NCI-H2107 treated with DMSO at 0.1 percent for 48 hours (cell line): ENCODE results near the gene SNX18.
"Not testable (repeated sequence)": the region's sequence is repeated elsewhere in the genome, so short reads cannot be mapped to it uniquely, and the experiment has no call there.

Source experiments
- DNase-seq: peaks from one replicate; lab custom pipeline; 2025; ENCODE audit not compliant: unreplicated experiment; lab: John Stamatoyannopoulos, UW

SNX18 gene, protein sequence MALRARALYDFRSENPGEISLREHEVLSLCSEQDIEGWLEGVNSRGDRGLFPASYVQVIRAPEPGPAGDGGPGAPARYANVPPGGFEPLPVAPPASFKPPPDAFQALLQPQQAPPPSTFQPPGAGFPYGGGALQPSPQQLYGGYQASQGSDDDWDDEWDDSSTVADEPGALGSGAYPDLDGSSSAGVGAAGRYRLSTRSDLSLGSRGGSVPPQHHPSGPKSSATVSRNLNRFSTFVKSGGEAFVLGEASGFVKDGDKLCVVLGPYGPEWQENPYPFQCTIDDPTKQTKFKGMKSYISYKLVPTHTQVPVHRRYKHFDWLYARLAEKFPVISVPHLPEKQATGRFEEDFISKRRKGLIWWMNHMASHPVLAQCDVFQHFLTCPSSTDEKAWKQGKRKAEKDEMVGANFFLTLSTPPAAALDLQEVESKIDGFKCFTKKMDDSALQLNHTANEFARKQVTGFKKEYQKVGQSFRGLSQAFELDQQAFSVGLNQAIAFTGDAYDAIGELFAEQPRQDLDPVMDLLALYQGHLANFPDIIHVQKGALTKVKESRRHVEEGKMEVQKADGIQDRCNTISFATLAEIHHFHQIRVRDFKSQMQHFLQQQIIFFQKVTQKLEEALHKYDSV

DNA sequence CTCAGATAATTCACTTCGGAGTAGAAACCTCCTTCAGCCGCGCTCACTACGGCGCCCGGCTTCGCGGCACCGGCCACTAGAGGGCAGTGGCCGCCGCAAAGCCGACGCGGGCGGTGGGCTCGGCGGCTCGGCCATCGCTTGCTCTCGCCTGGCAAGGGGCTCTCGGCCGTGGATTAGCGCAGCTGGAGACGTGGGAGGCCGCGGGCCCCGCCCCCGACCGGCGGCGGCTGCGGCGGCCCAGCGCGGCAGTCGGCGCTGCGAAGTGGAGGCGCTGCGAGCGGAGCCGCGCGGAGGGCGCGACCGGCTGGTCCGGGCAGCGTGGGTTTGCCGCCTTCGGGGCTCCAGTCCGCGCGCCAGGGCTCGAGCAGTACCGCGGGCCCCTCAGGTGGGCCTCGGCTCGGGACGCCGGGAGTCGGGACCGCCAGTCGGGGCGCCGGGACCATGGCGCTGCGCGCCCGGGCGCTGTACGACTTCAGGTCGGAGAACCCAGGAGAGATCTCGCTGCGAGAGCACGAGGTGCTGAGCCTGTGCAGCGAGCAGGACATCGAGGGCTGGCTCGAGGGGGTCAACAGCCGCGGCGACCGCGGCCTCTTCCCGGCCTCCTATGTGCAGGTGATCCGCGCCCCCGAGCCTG, at the start of gene SNX18:
SNX18 (plus strand) TSS at position 248 of the 634 bp plus-strand sequence; CDS start at position 442, 194 bp downstream.
- peak; percentile 57 for DNase-seq

GRCh38 chr5:54469622-54470021, 47.9 kb upstream of the SNX18 start:
- no peak for DNase-seq

GRCh38 chr5:54470128-54470527, 47.4 kb upstream of the SNX18 start:
- DNase-seq: no peak

- no peak for DNase-seq
Observed at GRCh38 chr5:54470677-54471076, 46.9 kb upstream of the SNX18 start.

DNA sequence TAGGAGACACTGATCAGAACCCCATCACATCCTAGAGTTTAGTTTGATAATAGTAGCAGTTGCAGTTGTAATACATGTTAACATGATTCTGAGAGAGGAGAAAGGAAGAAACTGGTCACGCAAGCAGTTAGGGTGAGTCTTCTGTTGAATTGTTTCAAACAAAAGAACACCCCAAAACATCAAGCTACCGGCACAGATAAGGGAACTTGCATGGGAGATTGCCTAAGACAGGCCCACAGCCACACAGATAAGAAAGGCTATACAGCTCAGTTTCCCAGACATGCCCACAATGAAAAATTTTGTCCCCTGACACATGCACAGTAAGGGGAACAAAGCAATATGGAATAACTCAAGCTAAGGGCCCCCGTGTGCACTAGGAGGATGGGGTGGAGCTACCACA, 46.2 kb upstream of the SNX18 start:
- DNase-seq: no peak

- DNase-seq: no peak
Observed at GRCh38 chr5:54476682-54477081, 40.9 kb upstream of the SNX18 start.

- no peak for DNase-seq
Observed at GRCh38 chr5:54477941-54478478, 39.5 kb upstream of the SNX18 start.

DNA sequence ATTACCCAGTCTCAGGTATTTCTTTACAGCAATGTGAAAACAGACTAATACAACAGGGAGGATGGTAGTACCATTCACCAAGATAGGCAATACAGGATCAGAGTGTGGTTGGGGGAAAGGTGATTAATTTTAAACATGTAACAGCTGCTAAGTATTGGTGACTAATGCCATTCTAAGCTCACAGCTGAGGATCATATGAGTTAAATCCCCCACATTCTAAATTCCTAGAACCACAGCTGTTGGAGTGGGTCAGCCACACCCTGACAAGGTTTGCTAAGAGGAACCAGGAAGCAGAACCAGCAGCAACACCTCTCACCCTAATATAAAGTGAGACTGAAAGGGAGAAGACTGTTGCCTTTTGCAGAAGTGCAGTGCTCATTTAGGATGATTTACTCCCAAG, 37.3 kb upstream of the SNX18 start:
- DNase-seq: no peak

GRCh38 chr5:54484219-54484894, 33.2 kb upstream of the SNX18 start:
- DNase-seq: peak; percentile 5

DNA sequence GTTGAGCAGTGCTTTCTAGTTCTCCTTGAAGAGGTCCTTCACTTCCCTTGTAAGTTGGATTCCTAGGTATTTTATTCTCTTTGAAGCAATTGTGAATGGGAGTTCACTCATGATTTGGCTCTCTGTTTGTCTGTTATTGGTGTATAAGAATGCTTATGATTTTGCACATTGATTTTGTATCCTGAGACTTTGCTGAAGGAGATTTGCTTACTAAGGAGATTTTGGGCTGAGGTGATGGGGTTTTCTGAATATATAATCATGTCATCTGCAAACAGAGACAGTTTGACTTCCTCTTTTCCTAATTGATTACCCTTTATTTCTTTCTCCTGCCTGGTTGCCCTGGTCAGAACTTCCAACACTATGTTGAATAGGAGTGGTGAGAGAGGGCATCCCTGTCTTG, 31.9 kb upstream of the SNX18 start:
- DNase-seq: not testable (repeated sequence)

DNA sequence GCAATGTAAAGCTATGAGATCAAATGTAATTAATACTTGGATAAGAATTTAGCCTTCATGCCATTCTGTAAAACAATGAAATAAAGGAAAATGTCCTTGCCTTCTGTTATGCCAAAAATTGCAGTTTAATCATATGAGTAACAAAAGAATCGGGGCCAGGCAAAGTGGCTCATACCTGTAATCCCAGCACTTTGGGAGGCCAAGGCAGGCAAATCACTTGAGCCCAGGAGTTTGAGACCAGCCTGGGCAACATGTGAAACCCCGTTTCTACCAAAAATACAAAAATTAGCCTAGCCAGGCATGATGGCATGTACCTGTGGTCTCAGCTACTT, 27.9 kb upstream of the SNX18 start:
- not testable (repeated sequence) for DNase-seq

- DNase-seq: no peak
Observed at GRCh38 chr5:54491326-54491725, 26.2 kb upstream of the SNX18 start.

DNA sequence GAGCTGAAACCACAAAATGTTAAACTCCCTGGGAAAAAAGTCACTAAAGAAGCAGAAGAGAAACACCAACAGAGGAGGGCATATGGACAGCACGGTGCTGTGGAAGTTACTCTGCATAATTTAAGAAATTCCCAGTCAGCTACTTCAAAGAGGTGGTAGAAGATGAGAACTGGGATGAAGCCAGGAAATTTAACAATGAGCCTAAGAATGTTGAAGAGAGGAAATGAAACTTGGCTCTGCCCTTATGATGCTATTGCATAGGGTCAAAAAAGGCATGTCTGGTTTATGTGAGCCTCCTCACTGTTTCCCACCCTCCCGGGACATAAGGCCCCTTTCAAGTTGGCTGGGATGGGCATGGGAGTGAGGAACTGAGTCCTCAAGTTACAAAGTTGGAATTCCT, 25.4 kb upstream of the SNX18 start:
- DNase-seq: no peak

- no peak for DNase-seq
Observed at GRCh38 chr5:54495027-54495426, 22.5 kb upstream of the SNX18 start.

- no peak for DNase-seq
Observed at GRCh38 chr5:54514291-54514690, 3.3 kb upstream of the SNX18 start.

DNA sequence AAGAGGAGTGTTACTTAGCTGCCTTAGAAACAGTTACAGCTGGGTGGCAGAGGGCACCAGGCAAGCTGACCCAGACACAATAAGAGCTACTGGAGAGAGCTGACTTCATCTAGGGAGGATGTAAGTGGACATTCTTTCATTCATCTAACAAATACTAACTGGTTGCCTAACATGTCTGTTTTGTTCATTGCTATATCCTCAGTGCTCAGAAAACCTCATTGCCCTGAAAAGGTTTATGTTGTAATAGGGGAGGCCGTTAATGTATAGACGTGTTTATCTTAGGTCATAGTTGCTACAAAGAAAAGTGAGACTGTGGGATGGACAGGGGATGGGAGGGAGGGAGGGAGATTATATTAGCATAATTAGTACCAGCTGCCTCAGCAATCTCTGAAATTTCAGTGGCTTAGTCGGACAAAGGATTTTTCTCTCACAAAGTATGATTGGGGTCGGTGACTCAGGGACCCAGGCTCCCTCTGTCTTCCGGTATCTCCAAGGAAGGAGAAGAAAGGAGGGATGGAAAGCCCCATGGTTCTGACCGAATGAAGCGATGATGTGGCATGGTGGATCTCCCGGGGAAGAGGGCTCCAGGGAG, 2.6 kb upstream of the SNX18 start:
- no peak for DNase-seq

- no peak for DNase-seq
Observed at GRCh38 chr5:54515634-54516033, 1.9 kb upstream of the SNX18 start.

GRCh38 chr5:54516051-54516655, 1.4 kb upstream of the SNX18 start:
- no peak for DNase-seq

DNA sequence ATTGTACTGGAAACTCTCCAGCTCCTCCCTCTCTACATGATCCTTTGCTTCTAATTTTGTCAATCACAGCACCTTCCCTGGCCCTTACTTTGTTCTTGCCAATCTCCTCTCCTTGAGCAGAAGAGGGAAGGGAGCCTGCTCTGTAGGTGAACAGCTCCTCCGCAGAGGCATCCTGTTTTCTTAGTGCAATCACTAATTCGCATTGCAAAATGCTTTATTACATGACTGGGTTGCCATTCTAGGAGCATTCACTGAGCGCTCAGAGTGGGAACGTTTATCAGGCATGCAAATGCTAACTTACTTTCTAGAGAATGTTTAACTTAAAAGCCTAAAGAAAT, 416 bp upstream of the SNX18 start:
- no peak for DNase-seq

- no peak for DNase-seq
Observed at GRCh38 chr5:54518146-54518817, 723 bp downstream of the SNX18 start.
